ENCODE measurements around the gene PTCH2. TPM values are rescaled to one million over a fixed set of nuclear protein-coding genes. Genes with fewer than 3 reads are reported as not detected.

PTCH2 gene
- total and polyA plus RNA-seq, 2 of the 13 experiments (the other 11 are each of a cell fraction or from before 2014, with no cell fraction given) = 0.60 to 1.5 TPM

DNA sequence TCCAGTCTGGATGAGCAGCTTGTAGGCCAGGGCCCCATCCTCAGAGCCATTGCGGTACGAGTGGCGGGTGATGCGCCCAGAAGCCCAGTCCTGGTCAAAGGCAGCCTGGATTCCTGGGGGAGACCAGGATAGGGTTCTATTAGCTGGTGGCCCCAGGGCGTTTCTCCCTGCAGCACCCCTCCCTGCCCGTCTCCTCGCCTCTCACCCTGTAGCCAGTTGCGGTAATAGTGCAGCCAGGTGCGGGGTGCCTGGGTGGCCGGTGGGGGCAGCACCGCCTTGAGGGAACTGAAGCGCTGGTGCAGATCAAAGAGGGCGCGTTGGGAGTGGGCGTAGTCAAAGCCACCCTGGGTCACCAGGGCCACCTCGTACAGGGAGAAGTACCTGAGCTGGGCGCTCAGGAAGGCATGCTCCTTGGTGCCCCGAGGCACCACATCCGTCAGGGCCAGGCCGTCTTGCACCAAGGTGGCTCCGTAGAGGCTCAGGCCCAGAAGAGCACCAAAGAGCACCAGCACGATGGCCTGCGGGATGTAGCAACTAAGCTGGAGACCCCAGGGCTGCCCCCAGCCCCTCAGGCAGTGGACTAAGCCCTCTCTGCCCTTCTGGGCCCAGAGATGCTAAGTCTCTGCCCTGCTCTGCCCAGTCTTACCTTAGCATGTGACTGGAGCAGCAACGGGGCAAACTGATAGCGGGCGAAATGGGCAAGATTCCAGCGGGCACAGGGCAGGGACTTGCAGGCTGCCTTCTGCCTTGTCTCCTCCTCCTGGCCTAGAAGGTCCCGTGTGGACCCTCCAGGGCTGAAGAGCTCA, 15.7 kb downstream of the PTCH2 start (continued):
- TF ChIP-seq MTA3 (CRISPR knock-in tag; IDR thresholded peaks at IDR 0.05) (no peak), MTF2 (CRISPR knock-in tag; IDR thresholded peaks at IDR 0.05; ENCODE audit: borderline replicate concordance) (no peak), NFIB (CRISPR knock-in tag; IDR thresholded peaks at IDR 0.05; ENCODE audit: borderline replicate concordance) (no peak), ZFP37 (CRISPR knock-in tag; IDR thresholded peaks at IDR 0.05; ENCODE audit: borderline replicate concordance) (no peak), TBP (CRISPR knock-in tag; IDR thresholded peaks at IDR 0.05) (no peak), NKX3-1 (CRISPR knock-in tag; IDR thresholded peaks at IDR 0.05) (no peak), KLF12 (CRISPR knock-in tag; IDR thresholded peaks at IDR 0.05; ENCODE audit: borderline replicate concordance) (no peak), ZNF180 (CRISPR knock-in tag; IDR thresholded peaks at IDR 0.05; ENCODE audit: borderline replicate concordance, low read depth) (no peak), GATAD2A (CRISPR knock-in tag; IDR thresholded peaks at IDR 0.05) (peak; percentile 74), NR3C1 (CRISPR knock-in tag; IDR thresholded peaks at IDR 0.05) (no peak), MYNN (CRISPR knock-in tag; IDR thresholded peaks at IDR 0.05; ENCODE audit: low read depth) (0 out of 2 replicates have a peak, but pooled peaks have one; percentile 23), ZNF317 (CRISPR knock-in tag; IDR thresholded peaks at IDR 0.05) (peak; percentile 73), FOXM1 (CRISPR knock-in tag; IDR thresholded peaks at IDR 0.05) (no peak)
- TF ChIP-seq, protein P1, sequence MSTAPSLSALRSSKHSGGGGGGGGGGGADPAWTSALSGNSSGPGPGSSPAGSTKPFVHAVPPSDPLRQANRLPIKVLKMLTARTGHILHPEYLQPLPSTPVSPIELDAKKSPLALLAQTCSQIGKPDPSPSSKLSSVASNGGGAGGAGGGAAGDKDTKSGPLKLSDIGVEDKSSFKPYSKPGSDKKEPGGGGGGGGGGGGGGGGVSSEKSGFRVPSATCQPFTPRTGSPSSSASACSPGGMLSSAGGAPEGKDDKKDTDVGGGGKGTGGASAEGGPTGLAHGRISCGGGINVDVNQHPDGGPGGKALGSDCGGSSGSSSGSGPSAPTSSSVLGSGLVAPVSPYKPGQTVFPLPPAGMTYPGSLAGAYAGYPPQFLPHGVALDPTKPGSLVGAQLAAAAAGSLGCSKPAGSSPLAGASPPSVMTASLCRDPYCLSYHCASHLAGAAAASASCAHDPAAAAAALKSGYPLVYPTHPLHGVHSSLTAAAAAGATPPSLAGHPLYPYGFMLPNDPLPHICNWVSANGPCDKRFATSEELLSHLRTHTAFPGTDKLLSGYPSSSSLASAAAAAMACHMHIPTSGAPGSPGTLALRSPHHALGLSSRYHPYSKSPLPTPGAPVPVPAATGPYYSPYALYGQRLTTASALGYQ (CRISPR knock-in tag; IDR thresholded peaks at IDR 0.05) = no peak
- TF ChIP-seq, protein P2, sequence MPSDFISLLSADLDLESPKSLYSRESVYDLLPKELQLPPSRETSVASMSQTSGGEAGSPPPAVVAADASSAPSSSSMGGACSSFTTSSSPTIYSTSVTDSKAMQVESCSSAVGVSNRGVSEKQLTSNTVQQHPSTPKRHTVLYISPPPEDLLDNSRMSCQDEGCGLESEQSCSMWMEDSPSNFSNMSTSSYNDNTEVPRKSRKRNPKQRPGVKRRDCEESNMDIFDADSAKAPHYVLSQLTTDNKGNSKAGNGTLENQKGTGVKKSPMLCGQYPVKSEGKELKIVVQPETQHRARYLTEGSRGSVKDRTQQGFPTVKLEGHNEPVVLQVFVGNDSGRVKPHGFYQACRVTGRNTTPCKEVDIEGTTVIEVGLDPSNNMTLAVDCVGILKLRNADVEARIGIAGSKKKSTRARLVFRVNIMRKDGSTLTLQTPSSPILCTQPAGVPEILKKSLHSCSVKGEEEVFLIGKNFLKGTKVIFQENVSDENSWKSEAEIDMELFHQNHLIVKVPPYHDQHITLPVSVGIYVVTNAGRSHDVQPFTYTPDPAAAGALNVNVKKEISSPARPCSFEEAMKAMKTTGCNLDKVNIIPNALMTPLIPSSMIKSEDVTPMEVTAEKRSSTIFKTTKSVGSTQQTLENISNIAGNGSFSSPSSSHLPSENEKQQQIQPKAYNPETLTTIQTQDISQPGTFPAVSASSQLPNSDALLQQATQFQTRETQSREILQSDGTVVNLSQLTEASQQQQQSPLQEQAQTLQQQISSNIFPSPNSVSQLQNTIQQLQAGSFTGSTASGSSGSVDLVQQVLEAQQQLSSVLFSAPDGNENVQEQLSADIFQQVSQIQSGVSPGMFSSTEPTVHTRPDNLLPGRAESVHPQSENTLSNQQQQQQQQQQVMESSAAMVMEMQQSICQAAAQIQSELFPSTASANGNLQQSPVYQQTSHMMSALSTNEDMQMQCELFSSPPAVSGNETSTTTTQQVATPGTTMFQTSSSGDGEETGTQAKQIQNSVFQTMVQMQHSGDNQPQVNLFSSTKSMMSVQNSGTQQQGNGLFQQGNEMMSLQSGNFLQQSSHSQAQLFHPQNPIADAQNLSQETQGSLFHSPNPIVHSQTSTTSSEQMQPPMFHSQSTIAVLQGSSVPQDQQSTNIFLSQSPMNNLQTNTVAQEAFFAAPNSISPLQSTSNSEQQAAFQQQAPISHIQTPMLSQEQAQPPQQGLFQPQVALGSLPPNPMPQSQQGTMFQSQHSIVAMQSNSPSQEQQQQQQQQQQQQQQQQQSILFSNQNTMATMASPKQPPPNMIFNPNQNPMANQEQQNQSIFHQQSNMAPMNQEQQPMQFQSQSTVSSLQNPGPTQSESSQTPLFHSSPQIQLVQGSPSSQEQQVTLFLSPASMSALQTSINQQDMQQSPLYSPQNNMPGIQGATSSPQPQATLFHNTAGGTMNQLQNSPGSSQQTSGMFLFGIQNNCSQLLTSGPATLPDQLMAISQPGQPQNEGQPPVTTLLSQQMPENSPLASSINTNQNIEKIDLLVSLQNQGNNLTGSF (CRISPR knock-in tag; IDR thresholded peaks at IDR 0.05) = no peak
- TF ChIP-seq, protein P3, sequence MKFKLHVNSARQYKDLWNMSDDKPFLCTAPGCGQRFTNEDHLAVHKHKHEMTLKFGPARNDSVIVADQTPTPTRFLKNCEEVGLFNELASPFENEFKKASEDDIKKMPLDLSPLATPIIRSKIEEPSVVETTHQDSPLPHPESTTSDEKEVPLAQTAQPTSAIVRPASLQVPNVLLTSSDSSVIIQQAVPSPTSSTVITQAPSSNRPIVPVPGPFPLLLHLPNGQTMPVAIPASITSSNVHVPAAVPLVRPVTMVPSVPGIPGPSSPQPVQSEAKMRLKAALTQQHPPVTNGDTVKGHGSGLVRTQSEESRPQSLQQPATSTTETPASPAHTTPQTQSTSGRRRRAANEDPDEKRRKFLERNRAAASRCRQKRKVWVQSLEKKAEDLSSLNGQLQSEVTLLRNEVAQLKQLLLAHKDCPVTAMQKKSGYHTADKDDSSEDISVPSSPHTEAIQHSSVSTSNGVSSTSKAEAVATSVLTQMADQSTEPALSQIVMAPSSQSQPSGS (CRISPR knock-in tag; IDR thresholded peaks at IDR 0.05) = no peak
- TF ChIP-seq, protein P4, sequence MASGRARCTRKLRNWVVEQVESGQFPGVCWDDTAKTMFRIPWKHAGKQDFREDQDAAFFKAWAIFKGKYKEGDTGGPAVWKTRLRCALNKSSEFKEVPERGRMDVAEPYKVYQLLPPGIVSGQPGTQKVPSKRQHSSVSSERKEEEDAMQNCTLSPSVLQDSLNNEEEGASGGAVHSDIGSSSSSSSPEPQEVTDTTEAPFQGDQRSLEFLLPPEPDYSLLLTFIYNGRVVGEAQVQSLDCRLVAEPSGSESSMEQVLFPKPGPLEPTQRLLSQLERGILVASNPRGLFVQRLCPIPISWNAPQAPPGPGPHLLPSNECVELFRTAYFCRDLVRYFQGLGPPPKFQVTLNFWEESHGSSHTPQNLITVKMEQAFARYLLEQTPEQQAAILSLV (CRISPR knock-in tag; IDR thresholded peaks at IDR 0.05; ENCODE audit: borderline replicate concordance) = no peak
- TF ChIP-seq, protein P5, sequence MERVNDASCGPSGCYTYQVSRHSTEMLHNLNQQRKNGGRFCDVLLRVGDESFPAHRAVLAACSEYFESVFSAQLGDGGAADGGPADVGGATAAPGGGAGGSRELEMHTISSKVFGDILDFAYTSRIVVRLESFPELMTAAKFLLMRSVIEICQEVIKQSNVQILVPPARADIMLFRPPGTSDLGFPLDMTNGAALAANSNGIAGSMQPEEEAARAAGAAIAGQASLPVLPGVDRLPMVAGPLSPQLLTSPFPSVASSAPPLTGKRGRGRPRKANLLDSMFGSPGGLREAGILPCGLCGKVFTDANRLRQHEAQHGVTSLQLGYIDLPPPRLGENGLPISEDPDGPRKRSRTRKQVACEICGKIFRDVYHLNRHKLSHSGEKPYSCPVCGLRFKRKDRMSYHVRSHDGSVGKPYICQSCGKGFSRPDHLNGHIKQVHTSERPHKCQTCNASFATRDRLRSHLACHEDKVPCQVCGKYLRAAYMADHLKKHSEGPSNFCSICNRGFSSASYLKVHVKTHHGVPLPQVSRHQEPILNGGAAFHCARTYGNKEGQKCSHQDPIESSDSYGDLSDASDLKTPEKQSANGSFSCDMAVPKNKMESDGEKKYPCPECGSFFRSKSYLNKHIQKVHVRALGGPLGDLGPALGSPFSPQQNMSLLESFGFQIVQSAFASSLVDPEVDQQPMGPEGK (CRISPR knock-in tag; IDR thresholded peaks at IDR 0.05) = peak; percentile 57

All from HepG2 (cell line).